Measurements from ENCODE around the gene PCCA. TPM values are rescaled to one million over a fixed set of nuclear protein-coding genes. Genes with fewer than 3 reads are reported as not detected.
"Not testable (repeated sequence)": the region's sequence is repeated elsewhere in the genome, so short reads cannot be mapped to it uniquely, and the experiment has no call there.

The PCCA gene
- total RNA-seq, 1 donor from 2014 or later, result 3.6 TPM

GRCh38 chr13:100090861-100091260 is 2.0 kb downstream of the PCCA start:
- Histone ChIP-seq H3K4me3 (no peak overlapping the region), H3K9me3 (no peaks in the 10 kb centered on the region), H3K27ac (no peak overlapping the region), H3K36me3 (no peaks in the 10 kb centered on the region), H3K4me1 (peaks cover 0 to 8% of the 10 kb centered on the region in 2 donors), H3K27me3 (no peaks in the 10 kb centered on the region)
- intact Hi-C loops (cut with DNase I), result no loop called here
- DNase-seq (ENCODE audit: low spot score in 2 of 2), result no peak
- TF ChIP-seq, protein P1, sequence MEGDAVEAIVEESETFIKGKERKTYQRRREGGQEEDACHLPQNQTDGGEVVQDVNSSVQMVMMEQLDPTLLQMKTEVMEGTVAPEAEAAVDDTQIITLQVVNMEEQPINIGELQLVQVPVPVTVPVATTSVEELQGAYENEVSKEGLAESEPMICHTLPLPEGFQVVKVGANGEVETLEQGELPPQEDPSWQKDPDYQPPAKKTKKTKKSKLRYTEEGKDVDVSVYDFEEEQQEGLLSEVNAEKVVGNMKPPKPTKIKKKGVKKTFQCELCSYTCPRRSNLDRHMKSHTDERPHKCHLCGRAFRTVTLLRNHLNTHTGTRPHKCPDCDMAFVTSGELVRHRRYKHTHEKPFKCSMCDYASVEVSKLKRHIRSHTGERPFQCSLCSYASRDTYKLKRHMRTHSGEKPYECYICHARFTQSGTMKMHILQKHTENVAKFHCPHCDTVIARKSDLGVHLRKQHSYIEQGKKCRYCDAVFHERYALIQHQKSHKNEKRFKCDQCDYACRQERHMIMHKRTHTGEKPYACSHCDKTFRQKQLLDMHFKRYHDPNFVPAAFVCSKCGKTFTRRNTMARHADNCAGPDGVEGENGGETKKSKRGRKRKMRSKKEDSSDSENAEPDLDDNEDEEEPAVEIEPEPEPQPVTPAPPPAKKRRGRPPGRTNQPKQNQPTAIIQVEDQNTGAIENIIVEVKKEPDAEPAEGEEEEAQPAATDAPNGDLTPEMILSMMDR (IDR thresholded peaks at IDR 0.05), result no peak

GRCh38 chr13:100091391-100091790 is 2.5 kb downstream of the PCCA start:
- H3K27me3 ChIP-seq, result no peaks in the 10 kb centered on the region
- no peak overlapping the region for H3K27ac ChIP-seq
- peaks cover 0 to 8% of the 10 kb centered on the region in 2 donors for H3K4me1 ChIP-seq
- TF ChIP-seq, protein P1 (IDR thresholded peaks at IDR 0.05), result no peak
- intact Hi-C loops (cut with DNase I), result no loop called here
- H3K36me3 ChIP-seq, result no peaks in the 10 kb centered on the region
- H3K9me3 ChIP-seq, result no peaks in the 10 kb centered on the region
- no peak overlapping the region for H3K4me3 ChIP-seq
- no peak for DNase-seq (ENCODE audit: low spot score in 2 of 2)

- intact Hi-C loops (cut with DNase I); DNase-seq (ENCODE audit: low spot score in 2 of 2); H3K4me1 ChIP-seq; H3K36me3 ChIP-seq; H3K4me3 ChIP-seq; H3K9me3 ChIP-seq; H3K27me3 ChIP-seq; H3K27ac ChIP-seq: not testable (repeated sequence)
Observed at GRCh38 chr13:100092273-100092672, 3.4 kb downstream of the PCCA start.

- TF ChIP-seq, protein P1 (IDR thresholded peaks at IDR 0.05), result no peak
- no peaks in the 10 kb centered on the region for H3K9me3 ChIP-seq
- intact Hi-C loops (cut with DNase I), result no loop called here
- no peaks in the 10 kb centered on the region for H3K36me3 ChIP-seq
- no peak for DNase-seq (ENCODE audit: low spot score in 2 of 2)
- no peaks in the 10 kb centered on the region for H3K27me3 ChIP-seq
- no peak overlapping the region for H3K4me3 ChIP-seq
- H3K4me1 ChIP-seq, result peaks cover 0 to 2% of the 10 kb centered on the region in 2 donors
- no peak overlapping the region for H3K27ac ChIP-seq
Observed at GRCh38 chr13:100095498-100095897, 6.6 kb downstream of the PCCA start.

GRCh38 chr13:100096526-100096925 is 7.6 kb downstream of the PCCA start:
- no peaks in the 10 kb centered on the region for H3K9me3 ChIP-seq
- DNase-seq (ENCODE audit: low spot score in 2 of 2), result no peak
- no peak overlapping the region for H3K27ac ChIP-seq
- no peak overlapping the region for H3K4me3 ChIP-seq
- H3K27me3 ChIP-seq, result no peaks in the 10 kb centered on the region
- H3K36me3 ChIP-seq, result no peaks in the 10 kb centered on the region
- intact Hi-C loops (cut with DNase I), result no loop called here
- peaks cover 0 to 6% of the 10 kb centered on the region in 2 donors for H3K4me1 ChIP-seq
- TF ChIP-seq, protein P1 (IDR thresholded peaks at IDR 0.05), result no peak

DNA sequence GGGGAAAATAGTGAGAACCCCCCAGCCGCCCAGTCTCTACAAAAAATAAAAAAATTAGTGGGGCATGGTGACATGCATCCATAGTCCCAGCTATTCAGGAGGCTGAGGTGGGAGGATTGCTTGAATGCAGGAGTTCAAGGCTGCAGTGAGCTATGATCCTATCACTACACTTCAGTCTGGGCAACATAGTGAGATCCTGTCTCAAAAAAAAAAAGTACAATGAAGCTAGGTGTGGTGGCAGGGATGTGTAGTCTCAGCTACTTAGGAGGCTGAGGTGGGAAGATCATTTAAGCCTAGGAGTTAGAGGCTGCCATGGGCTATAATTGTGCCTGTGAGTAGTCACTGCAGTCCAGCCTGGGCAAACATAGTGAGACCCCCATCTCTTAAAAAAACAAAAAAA is 8.9 kb downstream of the PCCA start:
- Histone ChIP-seq H3K4me1 (peaks cover 0 to 6% of the 10 kb centered on the region in 2 donors), H3K9me3 (no peaks in the 10 kb centered on the region), H3K27me3 (no peaks in the 10 kb centered on the region), H3K4me3 (no peak overlapping the region), H3K36me3 (no peaks in the 10 kb centered on the region), H3K27ac (no peak overlapping the region)
- no peak for DNase-seq (ENCODE audit: low spot score in 2 of 2)
- TF ChIP-seq, protein P1 (IDR thresholded peaks at IDR 0.05), result no peak
- intact Hi-C loops (cut with DNase I), result no loop called here
